ENCODE measurements around the gene PPP2R2C.

DNA sequence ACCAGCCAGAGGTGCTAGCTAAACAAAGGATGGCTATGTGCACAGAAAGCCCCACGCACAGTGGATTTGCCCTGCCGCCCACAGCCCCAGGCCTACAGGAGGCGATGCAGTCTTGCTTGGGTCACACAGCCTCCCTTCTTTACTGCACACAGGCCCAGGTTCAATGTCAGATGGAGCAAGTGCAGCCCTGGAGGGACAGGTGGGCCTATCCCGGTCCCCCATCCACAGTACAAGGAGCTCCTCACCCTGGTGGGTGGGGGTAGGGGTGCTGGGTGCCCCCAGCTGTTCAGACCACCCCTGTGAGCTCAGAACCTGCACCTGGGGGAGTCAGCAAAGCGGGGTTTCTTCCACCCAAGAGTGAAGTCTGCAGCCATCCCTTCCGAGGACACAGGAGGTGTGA lies 114.9 kb downstream of the PPP2R2C start:
- TF ChIP-seq, protein P1, sequence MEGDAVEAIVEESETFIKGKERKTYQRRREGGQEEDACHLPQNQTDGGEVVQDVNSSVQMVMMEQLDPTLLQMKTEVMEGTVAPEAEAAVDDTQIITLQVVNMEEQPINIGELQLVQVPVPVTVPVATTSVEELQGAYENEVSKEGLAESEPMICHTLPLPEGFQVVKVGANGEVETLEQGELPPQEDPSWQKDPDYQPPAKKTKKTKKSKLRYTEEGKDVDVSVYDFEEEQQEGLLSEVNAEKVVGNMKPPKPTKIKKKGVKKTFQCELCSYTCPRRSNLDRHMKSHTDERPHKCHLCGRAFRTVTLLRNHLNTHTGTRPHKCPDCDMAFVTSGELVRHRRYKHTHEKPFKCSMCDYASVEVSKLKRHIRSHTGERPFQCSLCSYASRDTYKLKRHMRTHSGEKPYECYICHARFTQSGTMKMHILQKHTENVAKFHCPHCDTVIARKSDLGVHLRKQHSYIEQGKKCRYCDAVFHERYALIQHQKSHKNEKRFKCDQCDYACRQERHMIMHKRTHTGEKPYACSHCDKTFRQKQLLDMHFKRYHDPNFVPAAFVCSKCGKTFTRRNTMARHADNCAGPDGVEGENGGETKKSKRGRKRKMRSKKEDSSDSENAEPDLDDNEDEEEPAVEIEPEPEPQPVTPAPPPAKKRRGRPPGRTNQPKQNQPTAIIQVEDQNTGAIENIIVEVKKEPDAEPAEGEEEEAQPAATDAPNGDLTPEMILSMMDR (conservative IDR thresholded peaks at IDR 0.05; ENCODE audit: low read depth, low read length): no peak
- TF ChIP-seq MAZ (IDR thresholded peaks at IDR 0.05; ENCODE audit: borderline replicate concordance, low read depth, low read length): no peak

All from IMR-90 (cell line).